ENCODE data around the gene RADIL. TPM values are rescaled to one million over a fixed set of nuclear protein-coding genes. Genes with fewer than 3 reads are reported as not detected.

RADIL gene, protein sequence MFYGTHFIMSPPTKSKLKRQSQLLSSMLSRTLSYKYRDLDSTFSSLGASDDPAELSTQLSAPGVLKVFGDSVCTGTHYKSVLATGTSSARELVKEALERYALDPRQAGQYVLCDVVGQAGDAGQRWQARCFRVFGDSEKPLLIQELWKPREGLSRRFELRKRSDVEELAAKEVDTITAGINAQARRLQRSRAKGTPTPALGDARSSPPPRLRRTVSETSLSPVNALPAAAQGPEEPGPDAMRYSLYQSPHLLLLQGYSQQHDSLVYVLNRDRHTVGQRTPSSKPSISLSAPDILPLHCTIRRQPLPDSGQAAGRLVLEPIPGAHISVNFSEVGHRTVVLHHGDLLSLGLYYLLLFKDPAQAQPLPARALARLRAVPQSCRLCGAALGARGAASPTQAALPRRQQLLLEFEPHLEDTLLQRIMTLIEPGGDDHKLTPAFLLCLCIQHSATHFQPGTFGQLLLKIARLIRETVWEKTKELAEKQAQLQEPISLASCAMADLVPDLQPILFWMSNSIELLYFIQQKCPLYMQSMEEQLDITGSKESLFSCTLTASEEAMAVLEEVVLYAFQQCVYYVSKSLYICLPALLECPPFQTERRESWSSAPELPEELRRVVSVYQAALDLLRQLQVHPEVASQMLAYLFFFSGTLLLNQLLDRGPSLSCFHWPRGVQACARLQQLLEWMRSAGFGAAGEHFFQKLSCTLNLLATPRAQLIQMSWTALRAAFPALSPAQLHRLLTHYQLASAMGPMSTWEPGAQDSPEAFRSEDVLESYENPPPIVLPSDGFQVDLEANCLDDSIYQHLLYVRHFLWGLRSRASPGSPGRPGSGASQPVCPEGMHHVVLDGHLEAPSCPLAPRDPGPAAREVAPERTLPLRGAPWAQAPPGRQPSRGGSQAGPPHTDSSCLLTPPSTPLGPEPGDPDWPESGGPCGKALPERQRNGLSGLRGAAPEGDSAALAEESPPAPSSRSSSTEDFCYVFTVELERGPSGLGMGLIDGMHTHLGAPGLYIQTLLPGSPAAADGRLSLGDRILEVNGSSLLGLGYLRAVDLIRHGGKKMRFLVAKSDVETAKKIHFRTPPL
- total RNA-seq = 10 to 100 TPM in 1 of 2 donors, 1 to 10 TPM in 1; 2.1 to 29.0 TPM

DNA sequence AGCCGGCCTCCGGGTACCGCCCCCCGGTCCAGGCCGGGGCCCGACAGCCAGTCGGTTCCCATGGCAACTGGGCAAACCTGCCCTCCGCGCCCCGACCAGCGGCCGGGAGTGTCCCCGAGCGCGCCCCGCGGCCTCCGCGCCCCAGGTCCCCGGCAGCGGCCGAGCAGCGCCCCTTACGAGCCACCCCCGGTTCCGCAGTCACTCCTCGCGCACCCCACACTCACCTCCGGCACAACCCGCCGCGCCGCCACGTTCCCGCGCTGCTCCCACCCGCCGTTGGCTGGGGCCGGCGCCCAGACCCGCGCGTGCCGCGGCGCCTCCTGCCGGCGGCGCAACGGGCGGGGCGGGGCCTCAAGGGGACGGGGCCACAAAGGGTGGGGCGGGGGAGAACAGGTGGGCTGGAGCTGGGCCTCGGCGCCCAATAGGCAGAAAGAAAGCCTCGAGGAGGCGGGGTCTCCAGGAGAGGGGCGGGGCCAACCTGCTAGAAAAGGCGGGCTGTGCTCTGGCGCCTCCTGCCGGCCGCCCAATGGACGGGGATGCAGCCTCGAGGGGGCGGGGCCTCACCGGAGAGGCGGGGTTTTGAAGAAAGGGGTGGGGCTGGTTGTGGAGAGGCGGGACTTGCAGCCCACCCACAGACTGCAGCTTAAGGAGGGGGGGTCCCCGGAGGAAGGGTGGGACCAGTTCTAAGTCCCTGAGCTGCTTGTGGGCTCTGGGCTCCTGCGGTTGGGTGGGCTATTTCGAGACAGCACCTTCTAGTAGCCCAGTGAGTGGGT lies at the start of gene RADIL:
RADIL (minus strand) TSS at position 345 of the 773 bp plus-strand sequence. CDS start 5,577 bp downstream, outside the sequence.
- no peak for TF ChIP-seq POLR2A (IDR thresholded peaks at IDR 0.05)
- peak; percentile 63 to 99 (median 83) for TF ChIP-seq CTCF (IDR thresholded peaks at IDR 0.05)
- intact Hi-C loops (cut with DNase I) = no loop called here
- peak; percentile 98 for ATAC-seq
- Histone ChIP-seq H3K9me3 (no peaks in the 10 kb centered on the region), H3K36me3 (replicated peaks in 1 of 2; ENCODE audit: insufficient read depth in 1 of 2, low read depth in 2 of 2) (no peaks in the 10 kb centered on the region), H3K4me1 (peaks cover 17% of the 10 kb centered on the region), H3K27me3 (no peaks in the 10 kb centered on the region), H3K27ac (no peak within 1 kb of the TSS), H3K4me3 (peak within 1 kb of the TSS in 1 of 2 donors; percentile 14)
- DNase-seq = peak; percentile 88 to 98 (median 95)
- 5 to 28% methylated on average over 8 to 60 of the region's 72 CpGs for WGBS, 2 donors

DNA sequence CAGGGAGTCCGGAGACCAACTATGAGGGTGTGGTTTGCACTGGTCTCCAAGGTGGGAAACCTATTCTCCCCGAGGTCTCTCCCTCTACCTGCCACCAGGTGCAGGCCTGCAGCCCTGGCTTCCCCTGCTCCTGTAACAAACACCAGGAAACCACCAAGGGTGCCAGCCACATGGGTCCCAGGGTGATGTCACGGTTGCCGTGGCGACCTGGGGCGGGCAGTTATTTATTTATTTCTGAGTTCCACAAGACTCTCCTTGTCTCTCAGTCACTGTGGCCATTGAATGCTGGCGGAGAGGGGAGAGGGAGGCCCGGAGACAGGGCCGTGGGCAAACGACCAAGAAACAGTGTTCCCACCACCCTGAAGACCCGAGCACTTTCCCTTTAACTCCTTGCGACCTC lies 48.4 kb upstream of the RADIL start:
- Histone ChIP-seq H3K27me3 (no peaks in the 10 kb centered on the region), H3K9me3 (no peaks in the 10 kb centered on the region), H3K27ac (peak overlapping the region; percentile 34 to 52 (median 43)), H3K36me3 (replicated peaks in 1 of 2; ENCODE audit: insufficient read depth in 1 of 2, low read depth in 2 of 2) (no peaks in the 10 kb centered on the region), H3K4me3 (no peak overlapping the region), H3K4me1 (no peaks in the 10 kb centered on the region)
- peak; percentile 95 for ATAC-seq
- intact Hi-C loops (cut with DNase I) = no loop called here
- DNase-seq = peak; percentile 72 to 85 (median 82)
- WGBS, 2 donors = 27 to 34% methylated on average over 8 to 12 of the region's 12 CpGs
- TF ChIP-seq CTCF (IDR thresholded peaks at IDR 0.05) (peak in 4 of 7 experiments; percentile 35 to 37 (median 37)), POLR2A (IDR thresholded peaks at IDR 0.05) (peak in 2 of 3 donors; percentile 21 to 33)

DNA sequence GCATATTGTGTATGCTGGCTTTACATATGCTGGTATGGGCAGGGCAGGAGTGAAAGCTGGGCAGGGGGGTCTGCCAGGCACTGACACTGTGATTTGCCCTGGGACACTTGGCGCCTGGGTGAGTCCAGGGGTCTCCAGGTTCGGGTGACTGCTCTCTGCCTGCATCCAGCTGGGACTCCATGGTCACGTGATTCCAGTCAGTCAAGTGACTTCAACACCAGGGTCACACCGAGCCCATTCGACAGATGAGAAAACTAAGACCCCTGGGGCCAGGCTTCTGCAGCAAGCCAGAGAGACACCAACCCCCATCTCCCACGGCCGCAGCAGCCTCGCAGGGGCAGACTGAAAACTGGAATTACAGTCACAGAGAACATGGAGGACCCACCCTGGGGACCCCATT lies 45.5 kb upstream of the RADIL start:
- intact Hi-C loops (cut with DNase I) = no loop called here
- WGBS, 2 donors = 74 to 80% methylated on average over 6 to 8 of the region's 8 CpGs

More for the DNA sequence above, 45.5 kb upstream of the RADIL start:
- ATAC-seq (no peak), DNase-seq (no peak)
- no peak overlapping the region for H3K4me3 ChIP-seq
- no peaks in the 10 kb centered on the region for H3K36me3 ChIP-seq (replicated peaks in 1 of 2; ENCODE audit: insufficient read depth in 1 of 2, low read depth in 2 of 2)
- no peaks in the 10 kb centered on the region for H3K27me3 ChIP-seq
- no peak overlapping the region for H3K27ac ChIP-seq
- no peak for TF ChIP-seq POLR2A (IDR thresholded peaks at IDR 0.05)
- TF ChIP-seq CTCF (IDR thresholded peaks at IDR 0.05) = no peak
- no peaks in the 10 kb centered on the region for H3K9me3 ChIP-seq
- H3K4me1 ChIP-seq = no peaks in the 10 kb centered on the region

Data from body of pancreas (tissue), 4 donors.